SK-N-SH treated with all-trans-retinoic acid at 6 μM for 48 hours (cell line): Measurements from ENCODE around the gene TCFL5.

Experiments
- ATAC-seq: fragments of 200-7000 bp; cut with Tn5 transposase; 3 replicates; pipeline ENCODE4 v1.9.1; 2020; ENCODE audit warnings: mild to moderate bottlenecking, moderate library complexity
- ARNTL ChIP-seq: fragments of 450-650 bp; formaldehyde crosslinking; IDR thresholded peaks from 2 replicates; pipeline ENCODE4 v1.5.0; 2020; ENCODE audit warnings: low read depth, mild to moderate bottlenecking, moderate library complexity, borderline replicate concordance
- BACH2 ChIP-seq: fragments of 250-450 bp; sonication (Bioruptor Pico); IDR thresholded peaks from 2 replicates; pipeline ENCODE4 v1.9.0; 2021; ENCODE audit warnings: mild to moderate bottlenecking, borderline replicate concordance
- ESRRG ChIP-seq: fragments of 250-450 bp; sonication (Bioruptor Pico); IDR thresholded peaks from 2 replicates; pipeline ENCODE4 v1.6.1; 2021; ENCODE audit warnings: mild to moderate bottlenecking
- GLIS3 ChIP-seq: fragments of 250-450 bp; sonication (Bioruptor Pico); IDR thresholded peaks from 2 replicates; pipeline ENCODE4 v1.5.0; 2020; ENCODE audit warnings: mild to moderate bottlenecking, moderate library complexity
- ISL1 ChIP-seq: fragments of 250-450 bp; sonication (Bioruptor Pico); IDR thresholded peaks from 2 replicates; pipeline ENCODE4 v2.1.2; 2022; ENCODE audit warnings: mild to moderate bottlenecking, moderate library complexity
- OSR1 ChIP-seq: fragments of 250-450 bp; sonication (Bioruptor Pico); IDR thresholded peaks from 2 replicates; pipeline ENCODE4 v1.8.0; 2022; ENCODE audit warnings: moderate library complexity, mild to moderate bottlenecking, inconsistent platforms
- PPARA ChIP-seq: fragments of 250-450 bp; sonication (Bioruptor Pico); IDR thresholded peaks from 2 replicates; pipeline ENCODE4 v1.5.0; 2020; ENCODE audit warnings: mild to moderate bottlenecking, borderline replicate concordance
- RARB ChIP-seq: fragments of 250-450 bp; sonication (Bioruptor Pico); IDR thresholded peaks from 2 replicates; pipeline ENCODE4 v1.8.0; 2021; ENCODE audit warnings: mild to moderate bottlenecking, moderate library complexity
- SNAI2 ChIP-seq: fragments of 250-450 bp; sonication (Bioruptor Pico); IDR thresholded peaks from 2 replicates; pipeline ENCODE4 v1.5.0; 2020; ENCODE audit warnings: mild to moderate bottlenecking, moderate library complexity
- TCF4 ChIP-seq: fragments of 250-450 bp; sonication (Bioruptor Pico); IDR thresholded peaks from 2 replicates; pipeline ENCODE4 v1.8.0; 2021; ENCODE audit warnings: mild to moderate bottlenecking, moderate library complexity, borderline replicate concordance
- TOX ChIP-seq: fragments of 250-450 bp; sonication (Bioruptor Pico); IDR thresholded peaks from 2 replicates; pipeline ENCODE4 v1.8.0; 2021; ENCODE audit warnings: mild to moderate bottlenecking, moderate library complexity, borderline replicate concordance
- ZC3H10 ChIP-seq: fragments of 250-450 bp; sonication (Bioruptor Pico); IDR thresholded peaks from 2 replicates; pipeline ENCODE4 v1.5.1; 2021; ENCODE audit warnings: mild to moderate bottlenecking, moderate library complexity
- ZFP3 ChIP-seq: fragments of 250-450 bp; sonication (Bioruptor Pico); IDR thresholded peaks from 2 replicates; pipeline ENCODE4 v1.5.0; 2020; ENCODE audit warnings: mild to moderate bottlenecking, moderate library complexity
- ZFP30 ChIP-seq: fragments of 450-650 bp; formaldehyde crosslinking; IDR thresholded peaks from 2 replicates; pipeline ENCODE4 v1.5.0; 2022; ENCODE audit warnings: mild to moderate bottlenecking, moderate library complexity
- ZNF565 ChIP-seq: fragments of 450-650 bp; formaldehyde crosslinking; conservative IDR thresholded peaks from 2 replicates; pipeline ENCODE4 v1.5.0; 2020; ENCODE audit warnings: low read depth, mild to moderate bottlenecking, moderate library complexity
- ZNF70 ChIP-seq: fragments of 450-650 bp; formaldehyde crosslinking; IDR thresholded peaks from 2 replicates; pipeline ENCODE4 v1.5.0; 2020; ENCODE audit warnings: mild to moderate bottlenecking, moderate library complexity
- ZNF8 ChIP-seq: fragments of 450-650 bp; formaldehyde crosslinking; IDR thresholded peaks from 2 replicates; pipeline ENCODE4 v1.5.0; 2020; ENCODE audit warnings: mild to moderate bottlenecking, moderate library complexity
- TF ChIP-seq, protein P1 (sequence below): fragments of 250-450 bp; sonication (Bioruptor Pico); IDR thresholded peaks from 2 replicates; pipeline ENCODE4 v1.5.1; 2021; ENCODE audit warnings: mild to moderate bottlenecking, moderate library complexity
- TF ChIP-seq, protein P2 (sequence below): fragments of 250-450 bp; sonication (Bioruptor Pico); IDR thresholded peaks from 2 replicates; pipeline ENCODE4 v1.5.1; 2020; ENCODE audit warnings: low read depth, mild to moderate bottlenecking, moderate library complexity
- TF ChIP-seq, protein P3 (sequence below): fragments of 250-450 bp; sonication (Bioruptor Pico); IDR thresholded peaks from 2 replicates; pipeline ENCODE4 v1.8.0; 2021; ENCODE audit warnings: low read depth, mild to moderate bottlenecking, moderate library complexity, borderline replicate concordance
- TF ChIP-seq, protein P4 (sequence below): fragments of 250-450 bp; sonication (Bioruptor Pico); IDR thresholded peaks from 2 replicates; pipeline ENCODE4 v1.8.0; 2020; ENCODE audit warnings: mild to moderate bottlenecking, moderate library complexity, borderline replicate concordance

TCFL5 gene

DNA sequence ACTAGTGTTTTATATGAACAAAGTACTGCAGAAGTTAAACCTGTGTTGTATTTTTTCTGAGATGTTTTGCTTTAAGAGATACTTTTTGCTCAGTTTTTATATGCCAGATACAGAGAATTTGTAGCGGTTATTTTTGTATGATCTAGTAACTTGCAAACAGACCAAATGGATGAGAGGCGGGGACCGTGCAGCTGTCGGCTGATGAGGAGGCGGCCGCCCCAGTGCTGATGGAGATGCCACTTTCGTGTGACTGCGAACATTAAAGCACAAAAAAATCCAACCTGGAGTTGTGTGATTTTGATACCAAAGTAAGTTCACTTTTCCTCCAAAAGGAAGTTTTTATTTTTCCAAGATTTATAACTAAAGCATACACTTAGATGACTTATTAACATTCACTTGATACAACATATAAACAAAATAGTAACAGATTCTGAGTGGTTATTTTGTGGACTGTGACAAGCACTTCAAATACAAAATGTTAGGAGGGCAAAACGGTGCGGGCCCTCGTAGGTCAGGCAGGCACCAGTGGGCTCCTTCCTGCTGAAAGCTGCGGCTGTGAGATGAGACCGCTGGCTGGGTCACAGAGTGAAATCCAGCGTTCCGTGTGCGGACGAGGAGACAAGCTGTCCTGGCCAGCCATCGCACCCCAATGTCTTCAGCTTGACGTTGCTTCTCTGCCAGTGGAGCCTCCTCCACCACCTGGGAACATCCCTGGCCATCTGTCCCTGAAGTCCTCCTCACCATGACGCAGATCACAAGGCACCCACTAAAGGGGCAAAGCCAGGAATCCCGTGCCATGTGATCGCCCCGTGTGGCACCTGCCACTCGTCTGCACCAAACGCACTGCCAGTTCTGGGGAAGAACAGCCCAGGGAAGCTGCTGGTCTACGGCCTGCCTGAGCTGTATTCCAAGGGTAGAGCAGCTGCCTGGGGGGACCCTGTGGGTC, 61.0 kb downstream of the TCFL5 start (continued):
- TF ChIP-seq, protein P1, sequence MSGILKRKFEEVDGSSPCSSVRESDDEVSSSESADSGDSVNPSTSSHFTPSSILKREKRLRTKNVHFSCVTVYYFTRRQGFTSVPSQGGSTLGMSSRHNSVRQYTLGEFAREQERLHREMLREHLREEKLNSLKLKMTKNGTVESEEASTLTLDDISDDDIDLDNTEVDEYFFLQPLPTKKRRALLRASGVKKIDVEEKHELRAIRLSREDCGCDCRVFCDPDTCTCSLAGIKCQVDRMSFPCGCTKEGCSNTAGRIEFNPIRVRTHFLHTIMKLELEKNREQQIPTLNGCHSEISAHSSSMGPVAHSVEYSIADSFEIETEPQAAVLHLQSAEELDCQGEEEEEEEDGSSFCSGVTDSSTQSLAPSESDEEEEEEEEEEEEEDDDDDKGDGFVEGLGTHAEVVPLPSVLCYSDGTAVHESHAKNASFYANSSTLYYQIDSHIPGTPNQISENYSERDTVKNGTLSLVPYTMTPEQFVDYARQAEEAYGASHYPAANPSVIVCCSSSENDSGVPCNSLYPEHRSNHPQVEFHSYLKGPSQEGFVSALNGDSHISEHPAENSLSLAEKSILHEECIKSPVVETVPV (CRISPR knock-in tag) = no peak
- TF ChIP-seq RARB (CRISPR knock-in tag) (no peak), ZNF8 (CRISPR knock-in tag) (no peak), SNAI2 (CRISPR knock-in tag) (no peak), ZFP3 (CRISPR knock-in tag) (no peak), TOX (no peak), OSR1 (CRISPR knock-in tag) (no peak)
- TF ChIP-seq, protein P2, sequence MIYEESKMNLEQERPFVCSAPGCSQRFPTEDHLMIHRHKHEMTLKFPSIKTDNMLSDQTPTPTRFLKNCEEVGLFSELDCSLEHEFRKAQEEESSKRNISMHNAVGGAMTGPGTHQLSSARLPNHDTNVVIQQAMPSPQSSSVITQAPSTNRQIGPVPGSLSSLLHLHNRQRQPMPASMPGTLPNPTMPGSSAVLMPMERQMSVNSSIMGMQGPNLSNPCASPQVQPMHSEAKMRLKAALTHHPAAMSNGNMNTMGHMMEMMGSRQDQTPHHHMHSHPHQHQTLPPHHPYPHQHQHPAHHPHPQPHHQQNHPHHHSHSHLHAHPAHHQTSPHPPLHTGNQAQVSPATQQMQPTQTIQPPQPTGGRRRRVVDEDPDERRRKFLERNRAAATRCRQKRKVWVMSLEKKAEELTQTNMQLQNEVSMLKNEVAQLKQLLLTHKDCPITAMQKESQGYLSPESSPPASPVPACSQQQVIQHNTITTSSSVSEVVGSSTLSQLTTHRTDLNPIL (CRISPR knock-in tag) = no peak
- TF ChIP-seq, protein P3, sequence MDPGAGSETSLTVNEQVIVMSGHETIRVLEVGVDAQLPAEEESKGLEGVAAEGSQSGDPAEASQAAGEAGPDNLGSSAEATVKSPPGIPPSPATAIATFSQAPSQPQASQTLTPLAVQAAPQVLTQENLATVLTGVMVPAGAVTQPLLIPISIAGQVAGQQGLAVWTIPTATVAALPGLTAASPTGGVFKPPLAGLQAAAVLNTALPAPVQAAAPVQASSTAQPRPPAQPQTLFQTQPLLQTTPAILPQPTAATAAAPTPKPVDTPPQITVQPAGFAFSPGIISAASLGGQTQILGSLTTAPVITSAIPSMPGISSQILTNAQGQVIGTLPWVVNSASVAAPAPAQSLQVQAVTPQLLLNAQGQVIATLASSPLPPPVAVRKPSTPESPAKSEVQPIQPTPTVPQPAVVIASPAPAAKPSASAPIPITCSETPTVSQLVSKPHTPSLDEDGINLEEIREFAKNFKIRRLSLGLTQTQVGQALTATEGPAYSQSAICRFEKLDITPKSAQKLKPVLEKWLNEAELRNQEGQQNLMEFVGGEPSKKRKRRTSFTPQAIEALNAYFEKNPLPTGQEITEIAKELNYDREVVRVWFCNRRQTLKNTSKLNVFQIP (CRISPR knock-in tag) = no peak

DNA sequence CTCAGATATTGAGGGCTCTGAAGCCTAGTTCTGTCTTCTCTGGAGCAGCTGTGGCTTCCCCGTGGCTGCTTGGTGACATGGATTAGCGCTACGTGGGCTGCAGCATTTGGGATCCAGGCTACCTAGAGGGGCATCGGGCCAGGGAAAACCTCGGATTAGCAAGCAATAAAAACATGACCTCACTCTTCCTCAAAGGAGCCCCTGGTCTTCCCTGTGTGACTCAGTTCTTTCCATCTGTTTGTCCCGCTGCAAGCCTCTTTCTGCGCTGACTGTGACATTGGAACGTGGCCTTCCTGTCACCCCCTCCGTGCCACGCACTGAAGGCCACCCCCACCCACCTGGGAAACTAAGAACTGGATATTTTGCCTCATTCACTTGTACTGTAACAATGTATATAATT, 61.7 kb downstream of the TCFL5 start:
- TF ChIP-seq PPARA (CRISPR knock-in tag) (no peak), ZNF565 (no peak), TOX (no peak), ISL1 (CRISPR knock-in tag) (no peak), GLIS3 (CRISPR knock-in tag) (no peak), ZFP3 (CRISPR knock-in tag) (no peak), ZNF8 (CRISPR knock-in tag) (no peak), TCF4 (CRISPR knock-in tag) (no peak), ARNTL (CRISPR knock-in tag) (no peak), SNAI2 (CRISPR knock-in tag) (no peak), RARB (CRISPR knock-in tag) (no peak), ESRRG (no peak), ZFP30 (CRISPR knock-in tag) (no peak), ZC3H10 (CRISPR knock-in tag) (no peak), ZNF70 (CRISPR knock-in tag) (no peak)
- TF ChIP-seq, protein P1 (CRISPR knock-in tag) = no peak
- TF ChIP-seq, protein P2 (CRISPR knock-in tag) = no peak
- TF ChIP-seq, protein P4, sequence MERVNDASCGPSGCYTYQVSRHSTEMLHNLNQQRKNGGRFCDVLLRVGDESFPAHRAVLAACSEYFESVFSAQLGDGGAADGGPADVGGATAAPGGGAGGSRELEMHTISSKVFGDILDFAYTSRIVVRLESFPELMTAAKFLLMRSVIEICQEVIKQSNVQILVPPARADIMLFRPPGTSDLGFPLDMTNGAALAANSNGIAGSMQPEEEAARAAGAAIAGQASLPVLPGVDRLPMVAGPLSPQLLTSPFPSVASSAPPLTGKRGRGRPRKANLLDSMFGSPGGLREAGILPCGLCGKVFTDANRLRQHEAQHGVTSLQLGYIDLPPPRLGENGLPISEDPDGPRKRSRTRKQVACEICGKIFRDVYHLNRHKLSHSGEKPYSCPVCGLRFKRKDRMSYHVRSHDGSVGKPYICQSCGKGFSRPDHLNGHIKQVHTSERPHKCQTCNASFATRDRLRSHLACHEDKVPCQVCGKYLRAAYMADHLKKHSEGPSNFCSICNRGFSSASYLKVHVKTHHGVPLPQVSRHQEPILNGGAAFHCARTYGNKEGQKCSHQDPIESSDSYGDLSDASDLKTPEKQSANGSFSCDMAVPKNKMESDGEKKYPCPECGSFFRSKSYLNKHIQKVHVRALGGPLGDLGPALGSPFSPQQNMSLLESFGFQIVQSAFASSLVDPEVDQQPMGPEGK (CRISPR knock-in tag) = no peak

DNA sequence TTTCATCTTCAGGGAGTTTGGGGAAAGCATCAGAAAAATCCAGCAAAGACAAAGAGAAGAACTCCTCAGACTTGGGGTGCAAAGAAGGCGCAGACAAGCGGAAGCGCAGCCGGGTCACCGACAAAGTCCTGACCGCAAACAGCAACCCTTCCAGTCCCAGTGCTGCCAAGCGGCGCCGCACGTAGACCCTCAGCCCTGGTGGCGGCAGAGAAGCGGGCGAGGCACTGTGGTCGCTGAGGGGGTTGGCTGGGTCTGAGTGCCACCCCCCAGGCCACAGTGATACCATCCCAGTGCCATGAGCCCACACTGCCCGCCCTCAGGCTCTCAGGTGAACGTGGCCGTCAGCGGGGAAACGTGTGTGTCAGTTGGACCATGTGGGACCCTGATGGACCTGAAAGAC, 62.2 kb downstream of the TCFL5 start:
- no peak for TF ChIP-seq BACH2 (CRISPR knock-in tag)
- TF ChIP-seq PPARA (CRISPR knock-in tag) = no peak
- TF ChIP-seq SNAI2 (CRISPR knock-in tag) = no peak
- no peak for TF ChIP-seq ZFP3 (CRISPR knock-in tag)
- no peak for TF ChIP-seq ISL1 (CRISPR knock-in tag)
- TF ChIP-seq ZFP30 (CRISPR knock-in tag) = no peak
- no peak for TF ChIP-seq GLIS3 (CRISPR knock-in tag)
- no peak for TF ChIP-seq TCF4 (CRISPR knock-in tag)
- no peak for TF ChIP-seq OSR1 (CRISPR knock-in tag)
- no peak for TF ChIP-seq ZNF565
- no peak for TF ChIP-seq TOX
- TF ChIP-seq, protein P1 (CRISPR knock-in tag) = no peak

More for the DNA sequence above, 61.7 kb downstream of the TCFL5 start:
- ATAC-seq = no peak

More for the DNA sequence above, 62.2 kb downstream of the TCFL5 start:
- no peak for ATAC-seq
